Activated CD8-positive, alpha-beta memory T cell treated with anti-CD3 and anti-CD28 coated beads for 48 hours (primary cell): Measurements from ENCODE around the gene ZBTB4.

Source experiments
- DNase-seq, 3 experiments: peaks; one replicate each; pipeline ENCODE4 v3.0.0-alpha.2; 2020; ENCODE audit warnings: low read depth in 2 of 3, low spot score in 2 of 3

The ZBTB4 gene, protein sequence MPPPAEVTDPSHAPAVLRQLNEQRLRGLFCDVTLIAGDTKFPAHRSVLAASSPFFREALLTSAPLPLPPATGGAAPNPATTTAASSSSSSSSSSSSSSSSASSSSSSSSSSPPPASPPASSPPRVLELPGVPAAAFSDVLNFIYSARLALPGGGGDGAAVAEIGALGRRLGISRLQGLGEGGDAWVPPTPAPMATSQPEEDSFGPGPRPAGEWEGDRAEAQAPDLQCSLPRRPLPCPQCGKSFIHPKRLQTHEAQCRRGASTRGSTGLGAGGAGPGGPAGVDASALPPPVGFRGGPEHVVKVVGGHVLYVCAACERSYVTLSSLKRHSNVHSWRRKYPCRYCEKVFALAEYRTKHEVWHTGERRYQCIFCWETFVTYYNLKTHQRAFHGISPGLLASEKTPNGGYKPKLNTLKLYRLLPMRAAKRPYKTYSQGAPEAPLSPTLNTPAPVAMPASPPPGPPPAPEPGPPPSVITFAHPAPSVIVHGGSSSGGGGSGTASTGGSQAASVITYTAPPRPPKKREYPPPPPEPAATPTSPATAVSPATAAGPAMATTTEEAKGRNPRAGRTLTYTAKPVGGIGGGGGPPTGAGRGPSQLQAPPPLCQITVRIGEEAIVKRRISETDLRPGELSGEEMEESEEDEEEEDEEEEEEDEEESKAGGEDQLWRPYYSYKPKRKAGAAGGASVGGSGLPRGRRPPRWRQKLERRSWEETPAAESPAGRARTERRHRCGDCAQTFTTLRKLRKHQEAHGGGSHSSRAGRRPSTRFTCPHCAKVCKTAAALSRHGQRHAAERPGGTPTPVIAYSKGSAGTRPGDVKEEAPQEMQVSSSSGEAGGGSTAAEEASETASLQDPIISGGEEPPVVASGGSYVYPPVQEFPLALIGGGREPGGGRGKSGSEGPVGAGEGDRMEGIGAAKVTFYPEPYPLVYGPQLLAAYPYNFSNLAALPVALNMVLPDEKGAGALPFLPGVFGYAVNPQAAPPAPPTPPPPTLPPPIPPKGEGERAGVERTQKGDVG

DNA sequence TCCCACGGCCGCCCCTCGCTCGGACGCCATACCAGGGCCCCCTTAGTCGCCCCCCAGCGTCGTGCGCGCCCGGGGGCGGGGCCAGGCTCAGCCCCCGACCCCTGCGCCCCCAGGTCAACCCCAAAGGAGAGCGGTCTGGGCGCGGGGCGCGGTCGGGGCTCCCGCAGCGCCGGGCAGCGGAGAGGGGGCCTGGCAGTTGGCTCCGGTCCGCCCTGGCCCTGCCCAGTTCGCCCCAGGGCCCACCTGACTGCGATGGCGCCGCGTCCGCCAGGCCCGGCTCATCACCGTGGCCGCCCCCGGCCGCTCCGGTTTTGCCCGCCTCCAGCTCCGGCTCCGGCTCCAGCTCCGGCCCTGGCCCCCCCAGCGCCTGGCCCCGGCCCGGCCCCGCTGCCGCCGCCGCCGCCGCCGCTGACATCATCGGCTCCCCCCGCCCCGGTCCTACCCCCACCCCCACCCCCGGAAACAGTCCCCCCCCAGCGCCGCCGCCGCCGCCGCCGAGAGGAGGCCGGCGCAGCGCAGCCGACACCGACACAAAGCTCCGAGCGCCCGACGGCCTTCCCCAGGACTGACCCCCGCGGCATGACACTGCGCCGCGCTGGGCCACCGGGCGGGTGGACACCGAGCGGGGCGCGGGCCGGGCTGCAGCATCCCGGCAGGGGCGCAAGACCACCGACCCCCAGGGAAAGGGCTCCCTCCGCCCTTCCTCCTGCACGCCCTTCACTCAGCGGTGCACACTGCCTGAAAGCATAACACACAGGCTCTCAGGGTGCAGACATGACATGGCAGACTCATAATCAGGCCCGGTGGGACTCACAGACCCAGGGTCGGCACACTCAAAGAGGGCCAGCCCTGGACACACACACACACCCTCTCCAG, at the start of gene ZBTB4:
Gene ZBTB4 (minus strand): TSS at position 419 of the 876 bp plus-strand sequence. CDS start 12,830 bp downstream, outside the sequence.
- DNase-seq, result peak in 2 of 3 experiments; percentile 23 to 40

DNA sequence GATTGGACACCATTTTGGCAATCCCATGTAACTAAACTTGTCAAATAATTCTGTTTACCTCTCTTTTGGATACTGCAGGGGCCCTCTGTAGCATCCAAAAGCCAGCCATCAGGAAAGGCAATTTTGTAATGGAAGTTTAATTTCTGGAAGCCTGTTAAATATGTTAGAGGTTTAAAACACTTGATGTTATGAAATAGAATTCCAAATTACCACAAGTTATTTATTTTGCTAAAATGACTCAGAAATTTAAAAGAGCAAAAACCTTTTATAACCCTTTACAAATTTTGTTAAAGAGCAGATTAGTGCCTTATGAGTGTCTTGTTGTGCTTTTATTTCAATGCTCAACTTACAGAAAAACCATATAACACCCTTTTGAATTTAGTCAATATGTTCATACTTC, 49.4 kb upstream of the ZBTB4 start:
- no peak for DNase-seq

DNA sequence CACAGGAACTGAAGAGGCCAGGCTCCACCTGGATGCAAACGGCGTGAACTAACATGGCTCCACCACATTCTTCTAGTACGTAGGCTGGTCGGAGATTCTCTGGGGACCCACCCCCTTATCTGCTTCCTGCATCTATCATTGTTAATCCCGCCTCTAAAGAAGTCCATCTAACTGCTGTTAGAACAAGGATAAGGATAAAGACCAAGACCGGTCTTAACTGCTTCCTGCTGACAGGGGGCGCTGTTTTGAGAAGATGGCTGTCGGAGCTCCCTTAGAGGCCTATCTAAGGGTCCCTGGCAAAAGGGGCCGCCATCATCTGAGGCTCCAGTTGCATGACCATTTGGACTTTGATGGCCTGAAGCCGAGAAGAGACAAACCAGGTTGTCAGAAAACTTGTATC, 43.6 kb upstream of the ZBTB4 start:
- DNase-seq, result no peak

DNA sequence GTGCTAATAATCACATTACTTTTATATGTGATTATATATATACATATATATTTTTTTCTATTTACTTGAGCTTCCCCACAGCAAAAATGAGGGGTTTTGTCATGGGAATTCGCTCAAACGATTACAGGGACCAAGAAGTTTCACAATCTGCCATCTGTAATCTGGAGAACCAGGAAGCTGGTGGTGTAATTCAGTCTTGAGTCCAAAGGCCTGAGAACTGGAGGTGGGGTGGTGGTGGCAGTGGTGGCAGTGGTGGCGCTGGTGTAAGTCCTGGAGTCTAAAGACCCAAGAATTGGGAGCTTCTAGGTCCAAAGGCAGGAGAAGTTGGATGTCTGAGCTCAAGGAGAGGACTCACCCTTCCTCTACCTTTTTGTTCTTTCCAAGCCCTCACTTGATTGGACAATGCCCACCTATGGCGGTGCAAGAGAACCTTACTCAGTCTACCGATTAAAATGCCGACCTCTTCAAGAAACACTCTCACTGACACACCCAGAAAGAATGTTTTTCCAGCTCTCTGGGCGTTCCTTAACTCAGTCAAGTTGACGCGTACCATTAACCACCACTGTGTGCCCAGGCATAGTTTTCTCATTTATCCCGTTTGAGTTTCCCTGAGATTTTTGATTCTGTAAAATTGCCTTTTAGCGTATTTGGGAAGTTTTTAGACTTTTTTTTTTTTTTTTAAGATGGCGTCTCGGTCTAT, 36.6 kb upstream of the ZBTB4 start:
- no peak for DNase-seq

DNA sequence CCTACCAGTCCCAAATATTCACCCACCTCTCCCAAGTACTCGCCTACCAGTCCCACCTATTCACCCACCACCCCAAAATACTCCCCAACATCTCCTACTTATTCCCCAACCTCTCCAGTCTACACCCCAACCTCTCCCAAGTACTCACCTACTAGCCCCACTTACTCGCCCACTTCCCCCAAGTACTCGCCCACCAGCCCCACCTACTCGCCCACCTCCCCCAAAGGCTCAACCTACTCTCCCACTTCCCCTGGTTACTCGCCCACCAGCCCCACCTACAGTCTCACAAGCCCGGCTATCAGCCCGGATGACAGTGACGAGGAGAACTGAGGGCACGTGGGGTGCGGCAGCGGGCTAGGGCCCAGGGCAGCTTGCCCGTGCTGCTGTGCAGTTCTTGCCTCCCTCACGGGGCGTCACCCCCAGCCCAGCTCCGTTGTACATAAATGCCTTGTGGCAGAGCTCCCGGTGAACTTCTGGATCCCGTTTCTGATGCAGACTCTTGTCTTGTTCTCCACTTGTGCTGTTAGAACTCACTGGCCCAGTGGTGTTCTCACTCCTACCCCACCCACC, 34.5 kb upstream of the ZBTB4 start:
- no peak for DNase-seq

DNA sequence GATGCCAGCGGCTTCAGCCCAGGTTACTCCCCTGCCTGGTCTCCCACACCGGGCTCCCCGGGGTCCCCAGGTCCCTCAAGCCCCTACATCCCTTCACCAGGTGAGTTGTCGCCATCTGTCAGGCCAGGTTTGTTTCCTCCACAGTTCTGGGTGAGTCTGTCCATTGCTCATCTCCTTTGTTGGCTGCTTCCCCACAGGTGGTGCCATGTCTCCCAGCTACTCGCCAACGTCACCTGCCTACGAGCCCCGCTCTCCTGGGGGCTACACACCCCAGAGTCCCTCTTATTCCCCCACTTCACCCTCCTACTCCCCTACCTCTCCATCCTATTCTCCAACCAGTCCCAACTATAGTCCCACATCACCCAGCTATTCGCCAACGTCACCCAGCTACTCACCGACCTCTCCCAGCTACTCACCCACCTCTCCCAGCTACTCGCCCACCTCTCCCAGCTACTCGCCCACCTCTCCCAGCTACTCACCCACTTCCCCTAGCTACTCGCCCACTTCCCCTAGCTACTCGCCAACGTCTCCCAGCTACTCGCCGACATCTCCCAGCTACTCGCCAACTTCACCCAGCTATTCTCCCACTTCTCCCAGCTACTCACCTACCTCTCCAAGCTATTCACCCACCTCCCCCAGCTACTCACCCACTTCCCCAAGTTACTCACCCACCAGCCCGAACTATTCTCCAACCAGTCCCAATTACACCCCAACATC, 33.6 kb upstream of the ZBTB4 start:
- no peak for DNase-seq

DNA sequence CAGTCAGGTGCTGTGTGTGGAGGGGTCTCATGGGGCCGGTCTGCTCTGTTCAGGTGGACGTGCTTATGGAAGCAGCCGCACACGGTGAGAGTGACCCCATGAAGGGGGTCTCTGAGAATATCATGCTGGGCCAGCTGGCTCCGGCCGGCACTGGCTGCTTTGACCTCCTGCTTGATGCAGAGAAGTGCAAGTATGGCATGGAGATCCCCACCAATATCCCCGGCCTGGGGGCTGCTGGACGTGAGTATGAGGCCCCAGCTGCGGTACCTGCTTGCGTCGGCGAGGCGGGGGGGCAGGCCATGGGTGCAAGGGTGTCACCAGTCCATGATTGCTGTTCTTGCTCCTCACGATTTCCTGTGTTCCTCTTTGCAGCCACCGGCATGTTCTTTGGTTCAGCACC, 32.7 kb upstream of the ZBTB4 start:
- DNase-seq, result no peak

DNA sequence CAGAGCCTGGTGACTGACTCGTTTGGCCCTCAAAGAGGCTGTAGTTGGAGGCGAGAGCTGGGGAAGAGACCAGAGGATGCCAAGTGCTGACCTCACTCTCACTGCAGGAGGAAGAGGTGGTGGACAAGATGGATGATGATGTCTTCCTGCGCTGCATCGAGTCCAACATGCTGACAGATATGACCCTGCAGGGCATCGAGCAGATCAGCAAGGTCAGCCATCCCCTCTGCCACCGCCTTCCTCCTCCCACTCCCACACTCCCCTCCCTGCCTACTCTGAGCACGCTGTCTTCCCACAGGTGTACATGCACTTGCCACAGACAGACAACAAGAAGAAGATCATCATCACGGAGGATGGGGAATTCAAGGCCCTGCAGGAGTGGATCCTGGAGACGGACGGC, 31.7 kb upstream of the ZBTB4 start:
- no peak for DNase-seq

DNA sequence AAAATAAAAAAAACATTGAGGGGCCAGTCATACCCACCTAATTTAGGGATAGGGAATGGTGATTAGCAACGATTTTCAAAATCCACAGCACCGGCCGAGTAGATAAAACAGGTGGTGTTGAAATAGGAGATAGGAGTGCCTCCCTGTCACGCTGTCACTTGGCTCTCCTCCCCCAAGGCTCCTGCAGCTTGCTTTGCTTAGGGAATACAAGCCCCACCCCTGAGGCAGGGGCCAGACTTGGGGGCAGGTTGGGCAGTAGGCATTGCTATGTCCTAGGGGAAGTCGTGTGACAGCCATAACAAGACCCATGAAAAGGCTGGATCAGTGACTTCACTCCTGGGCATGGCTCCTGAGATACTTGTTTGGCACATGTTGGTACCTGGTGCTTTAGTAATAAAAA, 30.5 kb upstream of the ZBTB4 start:
- DNase-seq, result no peak

DNA sequence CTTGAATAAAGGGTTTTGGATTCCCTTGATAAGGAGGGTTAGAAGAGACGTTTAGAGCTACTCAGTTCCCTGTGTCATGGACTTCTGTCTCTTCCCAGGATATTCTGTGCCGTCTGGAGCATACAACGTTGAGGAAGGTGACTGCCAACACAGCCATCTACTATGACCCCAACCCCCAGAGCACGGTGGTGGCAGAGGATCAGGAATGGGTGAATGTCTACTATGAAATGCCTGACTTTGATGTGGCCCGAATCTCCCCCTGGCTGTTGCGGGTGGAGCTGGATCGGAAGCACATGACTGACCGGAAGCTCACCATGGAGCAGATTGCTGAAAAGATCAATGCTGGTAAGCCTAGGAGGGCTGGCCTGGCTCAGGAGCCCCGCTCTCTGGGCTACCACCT, 29.4 kb upstream of the ZBTB4 start:
- DNase-seq, result no peak

DNA sequence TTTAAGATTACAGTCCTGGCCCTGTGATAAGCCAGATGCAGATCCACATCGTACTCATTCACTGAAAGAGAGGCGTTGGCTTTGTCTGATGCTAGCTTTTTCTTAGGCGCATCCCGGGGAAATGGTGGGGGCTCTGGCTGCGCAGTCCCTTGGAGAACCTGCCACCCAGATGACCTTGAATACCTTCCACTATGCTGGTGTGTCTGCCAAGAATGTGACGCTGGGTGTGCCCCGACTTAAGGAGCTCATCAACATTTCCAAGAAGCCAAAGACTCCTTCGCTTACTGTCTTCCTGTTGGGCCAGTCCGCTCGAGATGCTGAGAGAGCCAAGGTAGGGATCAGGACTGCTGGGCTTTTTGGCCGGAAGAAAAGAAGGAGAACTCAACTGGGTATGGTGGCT, 28.7 kb upstream of the ZBTB4 start:
- no peak for DNase-seq

DNA sequence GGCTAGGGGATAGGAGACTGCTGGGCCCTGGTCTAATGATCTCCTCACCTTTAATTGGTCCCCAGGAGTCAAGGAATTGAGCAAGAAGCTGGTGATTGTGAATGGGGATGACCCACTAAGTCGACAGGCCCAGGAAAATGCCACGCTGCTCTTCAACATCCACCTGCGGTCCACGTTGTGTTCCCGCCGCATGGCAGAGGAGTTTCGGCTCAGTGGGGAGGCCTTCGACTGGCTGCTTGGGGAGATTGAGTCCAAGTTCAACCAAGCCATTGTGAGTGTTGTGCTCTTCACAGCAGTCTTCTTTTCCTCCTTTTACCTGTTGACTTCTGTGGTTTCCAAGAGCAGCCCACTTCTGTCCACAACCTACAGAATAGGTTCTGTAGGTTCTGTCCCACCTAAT, 24.1 kb upstream of the ZBTB4 start:
- DNase-seq, result no peak

DNA sequence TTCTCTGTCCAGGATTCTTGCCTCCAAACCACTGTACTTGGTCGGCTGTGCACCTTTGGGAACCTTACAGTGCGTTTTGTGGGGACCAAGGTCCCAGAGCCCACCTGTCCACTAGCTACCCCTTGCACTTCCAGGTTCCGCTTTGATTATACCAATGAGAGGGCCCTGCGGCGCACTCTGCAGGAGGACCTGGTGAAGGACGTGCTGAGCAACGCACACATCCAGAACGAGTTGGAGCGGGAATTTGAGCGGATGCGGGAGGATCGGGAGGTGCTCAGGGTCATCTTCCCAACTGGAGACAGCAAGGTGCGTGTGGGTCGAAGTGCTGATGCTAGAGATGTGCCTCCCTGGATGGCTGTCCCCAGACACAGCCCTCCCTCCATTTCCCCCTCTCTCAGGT, 23.6 kb upstream of the ZBTB4 start:
- no peak for DNase-seq

DNA sequence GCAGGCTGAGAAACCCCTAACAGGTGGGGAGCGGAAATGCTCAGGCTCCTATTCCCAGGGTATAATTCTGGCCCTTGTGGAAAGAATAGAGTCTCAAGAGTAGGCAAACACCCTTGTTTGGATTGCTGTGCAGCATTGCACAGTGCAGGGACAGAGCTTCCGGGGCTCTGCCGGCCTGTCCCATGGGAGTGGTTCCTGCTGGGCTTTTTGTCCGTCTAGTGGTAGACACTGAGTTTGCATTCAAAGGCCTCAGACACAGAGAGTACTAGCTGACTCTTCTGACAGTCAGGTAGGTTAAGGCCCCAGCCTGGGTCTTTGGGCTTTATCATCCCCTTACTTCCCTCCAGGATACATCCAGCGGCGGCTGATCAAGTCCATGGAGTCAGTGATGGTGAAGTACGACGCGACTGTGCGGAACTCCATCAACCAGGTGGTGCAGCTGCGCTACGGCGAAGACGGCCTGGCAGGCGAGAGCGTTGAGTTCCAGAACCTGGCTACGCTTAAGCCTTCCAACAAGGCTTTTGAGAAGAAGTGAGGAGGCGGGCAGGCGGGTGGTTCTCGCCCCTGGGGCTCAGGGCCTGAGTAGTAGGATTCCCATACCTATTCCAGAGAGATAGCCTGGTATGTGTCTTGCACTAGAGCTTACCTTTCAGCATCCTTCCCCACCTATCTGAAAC, 22.9 kb upstream of the ZBTB4 start:
- no peak for DNase-seq

DNA sequence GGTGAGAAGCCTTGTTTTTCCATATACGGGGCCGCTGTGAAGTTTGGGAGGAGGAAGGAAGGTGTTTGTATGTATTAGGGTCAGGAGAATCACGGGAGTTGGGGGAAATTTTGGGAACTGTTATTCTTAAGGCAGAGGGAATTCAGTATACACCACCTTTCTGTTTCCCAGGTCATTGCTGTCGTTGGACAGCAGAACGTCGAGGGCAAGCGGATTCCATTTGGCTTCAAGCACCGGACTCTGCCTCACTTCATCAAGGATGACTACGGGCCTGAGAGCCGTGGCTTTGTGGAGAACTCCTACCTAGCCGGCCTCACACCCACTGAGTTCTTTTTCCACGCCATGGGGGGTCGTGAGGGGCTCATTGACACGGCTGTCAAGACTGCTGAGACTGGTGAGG, 22.3 kb upstream of the ZBTB4 start:
- DNase-seq, result no peak

DNA sequence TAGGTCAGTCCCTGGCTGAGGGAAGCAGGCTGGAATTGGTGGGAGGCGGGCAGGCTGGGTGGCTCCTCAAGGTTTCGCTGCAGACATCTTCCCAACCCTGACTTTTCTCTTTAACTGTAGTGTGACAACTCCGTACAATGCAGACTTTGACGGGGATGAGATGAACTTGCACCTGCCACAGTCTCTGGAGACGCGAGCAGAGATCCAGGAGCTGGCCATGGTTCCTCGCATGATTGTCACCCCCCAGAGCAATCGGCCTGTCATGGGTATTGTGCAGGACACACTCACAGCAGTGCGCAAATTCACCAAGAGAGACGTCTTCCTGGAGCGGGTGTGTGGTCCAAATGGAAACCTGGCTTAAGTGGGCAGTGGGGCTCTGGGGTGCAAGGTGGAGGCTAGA, 19.7 kb upstream of the ZBTB4 start:
- DNase-seq, result no peak

DNA sequence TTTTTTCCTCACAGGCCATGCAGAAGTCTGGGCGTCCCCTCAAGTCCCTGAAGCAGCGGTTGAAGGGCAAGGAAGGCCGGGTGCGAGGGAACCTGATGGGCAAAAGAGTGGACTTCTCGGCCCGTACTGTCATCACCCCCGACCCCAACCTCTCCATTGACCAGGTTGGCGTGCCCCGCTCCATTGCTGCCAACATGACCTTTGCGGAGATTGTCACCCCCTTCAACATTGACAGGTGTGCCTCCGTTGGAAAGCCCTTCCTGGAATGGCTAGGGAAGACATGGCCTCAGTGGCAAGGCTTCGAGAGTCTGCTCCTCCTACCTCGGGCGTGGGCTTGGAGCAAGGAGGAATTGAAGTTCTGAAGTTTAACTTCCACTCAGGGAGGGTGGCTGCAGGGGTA, 18.2 kb upstream of the ZBTB4 start:
- DNase-seq, result no peak

DNA sequence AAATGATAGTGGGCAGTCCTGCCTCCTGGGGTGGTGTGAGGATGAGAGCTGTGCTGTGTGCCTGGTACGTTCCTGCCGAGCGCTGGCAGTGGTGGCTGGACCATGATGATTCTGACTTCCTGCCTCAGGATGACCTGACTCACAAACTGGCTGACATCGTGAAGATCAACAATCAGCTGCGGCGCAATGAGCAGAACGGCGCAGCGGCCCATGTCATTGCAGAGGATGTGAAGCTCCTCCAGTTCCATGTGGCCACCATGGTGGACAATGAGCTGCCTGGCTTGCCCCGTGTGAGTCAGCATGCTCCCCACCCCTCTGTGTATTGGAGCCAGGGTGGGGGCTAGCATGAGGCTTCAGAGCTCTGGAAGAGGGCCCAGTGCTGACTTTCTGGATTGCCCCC, 17.8 kb upstream of the ZBTB4 start:
- DNase-seq, result no peak
